Thyroid gland (tissue), 4 donors: ENCODE results near the gene SPATA25. TPM values are rescaled to one million over a fixed set of nuclear protein-coding genes. Genes with fewer than 3 reads are reported as not detected.
A peak's percentile ranks its signal among the peaks of the same experiment; 100 is the strongest.

Source experiments
- DNase-seq, 2 donors: peaks; one replicate each; pipeline ENCODE4 v3.0.0-alpha.2; 2019
- H3K27ac ChIP-seq, 3 donors: fragments of 200-600 bp; sonication (generic); 1 replicate in 2 of 3; 2 replicates in 1 of 3; pipeline ENCODE4 v1.5.1; 2016 to 2019; ENCODE audit warnings: mild to moderate bottlenecking in 1 of 3, moderate library complexity in 1 of 3
- H3K27me3 ChIP-seq: fragments of 200-600 bp; sonication (generic); one replicate; pipeline ENCODE4 v1.5.1; 2019
- H3K36me3 ChIP-seq, 2 donors: fragments of 200-600 bp; sonication (generic); one replicate each; pipeline ENCODE4 v1.5.1; 2016 to 2019
- H3K4me1 ChIP-seq, 2 donors: fragments of 200-600 bp; sonication (generic); one replicate each; pipeline ENCODE4 v1.5.1; 2017 to 2019
- H3K4me3 ChIP-seq, 3 donors: fragments of 200-600 bp; sonication (generic); replicated peaks in 1 of 3; 1 replicate in 2 of 3; 2 replicates in 1 of 3; pipeline ENCODE4 v1.5.1; 2016; ENCODE audit warnings: mild to moderate bottlenecking in 1 of 3
- H3K9me3 ChIP-seq: fragments of 200-600 bp; sonication (generic); one replicate; pipeline ENCODE4 v1.5.1; 2017
- POLR2A ChIP-seq, 2 donors: fragments of 450-650 bp; IDR thresholded peaks; one replicate each; pipeline ENCODE4 v1.6.1; 2017; ENCODE audit warnings: antibody characterized with exemption in 2 of 2, mild to moderate bottlenecking in 2 of 2, moderate library complexity in 1 of 2
- WGBS, 2 donors: methylation state at CpG; one replicate each; pipeline ENCODE4 v1.1.5; 2017; 5-methylcytosine and 5-hydroxymethylcytosine counted together
- intact Hi-C: fragments of 100-400 bp; cut with DNase I; formaldehyde crosslinking; loops from one replicate; pipeline ENCODE4 v1.15.1; 2023
- total RNA-seq, 4 donors: library from RNA; depleted of rRNA; stranded (reverse); fragments of >200 nt; gene quantifications; one replicate each; pipeline ENCODE4 v1.2.3, GENCODE V29; 2016
- TF ChIP-seq, protein P1 (sequence below), 6 experiments: fragments of 200-600 bp in 3 of 6; fragments of 450-650 bp in 3 of 6; sonication (generic) in 3 of 6; IDR thresholded peaks; one replicate each; pipeline ENCODE4 v1.5.1; 2016 to 2019; ENCODE audit warnings: antibody characterized with exemption in 6 of 6, mild to moderate bottlenecking in 2 of 6, inconsistent platforms in 1 of 6, moderate library complexity in 1 of 6

Gene SPATA25
- total RNA-seq, 4 donors from 2014 or later: 3.0 to 8.8 (median 5.0) TPM; not detected in 1

DNA sequence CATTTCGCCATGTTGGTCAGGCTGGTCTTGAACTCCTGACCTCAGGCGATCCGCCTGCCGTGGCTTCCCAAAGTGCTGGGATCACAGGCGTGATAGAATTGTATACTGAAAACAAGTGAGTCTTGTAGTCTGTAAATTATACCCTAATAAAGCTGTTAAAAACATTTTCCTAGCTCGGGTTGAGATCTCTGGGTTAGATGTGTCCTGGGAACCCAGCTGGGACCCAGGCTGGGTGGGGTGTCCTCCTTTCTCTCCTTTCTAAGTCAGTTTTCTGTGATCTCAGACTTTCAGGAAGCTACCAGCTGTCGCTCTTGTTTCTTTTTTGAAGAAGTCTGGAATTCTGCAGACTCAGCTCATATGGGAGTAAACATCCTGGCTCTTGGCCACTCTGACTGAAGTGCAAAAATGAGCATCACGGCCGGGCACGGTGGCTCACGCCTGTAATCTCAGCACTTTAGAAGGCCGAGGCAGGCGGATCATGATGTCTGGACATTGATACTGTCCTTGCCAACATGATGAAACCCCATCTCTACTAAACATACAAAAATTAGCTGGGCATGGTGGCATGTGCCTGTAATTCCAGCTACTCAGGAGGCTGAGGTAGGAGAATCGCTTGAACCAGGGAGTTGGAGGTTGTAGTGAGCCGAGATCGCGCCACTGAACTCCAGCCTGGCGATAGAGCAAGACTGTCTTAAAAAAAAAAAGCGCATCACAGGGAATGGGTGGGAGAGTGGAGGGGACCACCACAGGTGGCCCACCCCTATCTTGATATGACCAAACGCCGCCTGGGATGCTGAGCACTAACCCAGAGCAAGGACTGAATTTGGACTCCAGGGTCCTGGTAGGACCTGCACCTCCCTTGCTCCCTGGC lies 37.2 kb upstream of the SPATA25 start:
- H3K9me3 ChIP-seq: no peaks in the 10 kb centered on the region
- TF ChIP-seq POLR2A (IDR thresholded peaks at IDR 0.05): no peak
- TF ChIP-seq, protein P1, sequence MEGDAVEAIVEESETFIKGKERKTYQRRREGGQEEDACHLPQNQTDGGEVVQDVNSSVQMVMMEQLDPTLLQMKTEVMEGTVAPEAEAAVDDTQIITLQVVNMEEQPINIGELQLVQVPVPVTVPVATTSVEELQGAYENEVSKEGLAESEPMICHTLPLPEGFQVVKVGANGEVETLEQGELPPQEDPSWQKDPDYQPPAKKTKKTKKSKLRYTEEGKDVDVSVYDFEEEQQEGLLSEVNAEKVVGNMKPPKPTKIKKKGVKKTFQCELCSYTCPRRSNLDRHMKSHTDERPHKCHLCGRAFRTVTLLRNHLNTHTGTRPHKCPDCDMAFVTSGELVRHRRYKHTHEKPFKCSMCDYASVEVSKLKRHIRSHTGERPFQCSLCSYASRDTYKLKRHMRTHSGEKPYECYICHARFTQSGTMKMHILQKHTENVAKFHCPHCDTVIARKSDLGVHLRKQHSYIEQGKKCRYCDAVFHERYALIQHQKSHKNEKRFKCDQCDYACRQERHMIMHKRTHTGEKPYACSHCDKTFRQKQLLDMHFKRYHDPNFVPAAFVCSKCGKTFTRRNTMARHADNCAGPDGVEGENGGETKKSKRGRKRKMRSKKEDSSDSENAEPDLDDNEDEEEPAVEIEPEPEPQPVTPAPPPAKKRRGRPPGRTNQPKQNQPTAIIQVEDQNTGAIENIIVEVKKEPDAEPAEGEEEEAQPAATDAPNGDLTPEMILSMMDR (IDR thresholded peaks at IDR 0.05): no peak
- intact Hi-C loops: no loop called here
- no peaks in the 10 kb centered on the region for H3K27me3 ChIP-seq
- H3K4me1 ChIP-seq: peaks cover 6 to 17% of the 10 kb centered on the region in 2 donors
- no peaks in the 10 kb centered on the region for H3K36me3 ChIP-seq
- H3K27ac ChIP-seq: peak overlapping the region; percentile 49 to 77 (median 73)
- H3K4me3 ChIP-seq: no peak overlapping the region
- WGBS, 2 donors: 52 to 61% methylated on average over 18 to 21 of the region's 21 CpGs
- DNase-seq: peak; percentile 35 to 44

DNA sequence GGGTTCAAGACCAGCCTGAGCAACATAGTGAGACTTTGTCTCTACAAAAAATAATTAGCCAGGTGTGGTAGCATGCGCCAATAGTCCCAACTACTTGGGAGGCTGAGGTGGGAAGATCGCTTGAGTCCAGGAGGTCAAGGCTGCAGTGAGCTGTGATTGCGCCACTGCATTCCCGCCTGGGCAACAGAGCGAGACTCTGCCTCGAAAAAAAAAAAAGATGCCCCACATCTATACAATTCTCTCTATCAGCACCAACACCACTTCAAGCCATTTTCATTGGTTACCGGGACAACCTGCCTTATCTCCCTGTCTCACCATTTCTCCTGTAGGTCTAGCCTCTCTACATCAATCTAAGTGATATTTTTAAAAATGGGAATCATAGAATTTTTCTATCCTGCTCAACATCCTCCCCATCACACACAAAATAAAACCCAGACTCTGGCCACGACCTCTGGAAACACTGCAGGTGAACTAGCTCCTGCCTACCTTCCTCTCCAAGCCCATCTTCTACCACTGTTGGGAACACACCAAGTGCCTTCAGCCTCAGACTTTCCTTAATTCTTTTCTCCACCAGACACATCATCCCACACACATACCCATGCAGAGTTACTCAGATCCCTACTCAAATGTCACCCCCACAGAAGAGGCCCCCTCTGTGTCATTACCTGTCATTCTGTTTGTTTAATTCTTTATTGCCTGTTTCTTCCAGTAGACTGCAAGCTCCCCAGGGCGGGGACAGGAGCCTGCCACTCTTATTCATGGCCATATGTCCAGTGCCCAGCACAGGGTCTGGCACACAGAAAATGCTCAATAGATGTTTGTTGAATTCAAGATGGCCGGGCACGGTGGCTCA lies 34.1 kb upstream of the SPATA25 start:
- 82 to 83% methylated on average over 11 of the region's 11 CpGs for WGBS, 2 donors
- Histone ChIP-seq H3K4me3 (no peak overlapping the region), H3K27ac (no peak overlapping the region), H3K36me3 (no peaks in the 10 kb centered on the region), H3K27me3 (no peaks in the 10 kb centered on the region), H3K9me3 (no peaks in the 10 kb centered on the region), H3K4me1 (peaks cover 6 to 32% of the 10 kb centered on the region in 2 donors)
- no peak for DNase-seq
- intact Hi-C loops: no loop called here
- TF ChIP-seq, protein P1 (IDR thresholded peaks at IDR 0.05): no peak
- TF ChIP-seq POLR2A (IDR thresholded peaks at IDR 0.05): no peak

DNA sequence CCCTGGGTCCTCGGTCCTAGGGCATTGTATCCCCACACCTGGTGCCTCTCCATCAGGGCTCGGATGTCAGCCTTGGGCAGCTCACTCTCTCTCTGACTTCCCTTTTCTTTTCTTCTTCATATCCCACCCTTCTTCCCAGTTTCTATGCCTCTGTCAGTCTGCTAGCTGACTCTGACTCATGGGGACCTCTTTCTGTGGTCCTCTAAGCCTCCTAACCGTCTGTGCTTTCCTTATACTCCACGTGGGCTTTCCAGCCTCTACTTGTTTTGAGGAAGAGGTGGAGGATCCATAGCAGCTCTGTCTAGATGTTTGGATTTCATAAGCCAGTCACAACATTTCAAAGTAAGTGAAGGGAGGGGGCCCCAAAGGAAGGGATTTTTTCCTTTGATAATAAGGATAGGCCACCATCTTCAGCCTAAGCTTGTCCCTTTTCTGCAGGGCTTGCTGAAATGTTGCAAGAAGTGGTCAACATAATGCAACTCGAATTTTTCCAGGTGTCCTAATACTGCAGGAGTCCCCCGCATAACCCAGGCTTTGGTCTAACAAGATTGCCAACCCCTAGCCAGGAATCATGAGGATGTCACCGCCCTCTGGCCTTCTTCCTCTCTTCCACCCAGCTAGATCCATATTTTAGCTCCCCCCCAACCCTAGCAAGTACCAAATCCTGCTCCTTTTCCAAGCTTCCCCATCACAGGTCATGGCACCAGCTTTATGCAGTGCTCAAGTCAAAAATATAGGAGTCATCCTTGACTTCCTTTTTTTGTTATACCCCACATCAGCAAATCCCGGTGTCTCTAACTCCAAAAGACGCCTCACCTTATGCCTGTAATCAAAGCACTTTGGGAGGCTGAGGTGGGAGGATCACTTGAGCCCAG lies 33.3 kb upstream of the SPATA25 start:
- Histone ChIP-seq H3K27ac (peak overlapping the region; percentile 33 to 61 (median 50)), H3K4me3 (no peak overlapping the region), H3K9me3 (no peaks in the 10 kb centered on the region), H3K36me3 (no peaks in the 10 kb centered on the region), H3K27me3 (no peaks in the 10 kb centered on the region), H3K4me1 (peaks cover 6 to 32% of the 10 kb centered on the region in 2 donors)
- no peak for DNase-seq
- intact Hi-C loops: no loop called here
- TF ChIP-seq, protein P1 (IDR thresholded peaks at IDR 0.05): no peak
- WGBS, 2 donors: 68 to 73% methylated on average over 9 of the region's 9 CpGs

DNA sequence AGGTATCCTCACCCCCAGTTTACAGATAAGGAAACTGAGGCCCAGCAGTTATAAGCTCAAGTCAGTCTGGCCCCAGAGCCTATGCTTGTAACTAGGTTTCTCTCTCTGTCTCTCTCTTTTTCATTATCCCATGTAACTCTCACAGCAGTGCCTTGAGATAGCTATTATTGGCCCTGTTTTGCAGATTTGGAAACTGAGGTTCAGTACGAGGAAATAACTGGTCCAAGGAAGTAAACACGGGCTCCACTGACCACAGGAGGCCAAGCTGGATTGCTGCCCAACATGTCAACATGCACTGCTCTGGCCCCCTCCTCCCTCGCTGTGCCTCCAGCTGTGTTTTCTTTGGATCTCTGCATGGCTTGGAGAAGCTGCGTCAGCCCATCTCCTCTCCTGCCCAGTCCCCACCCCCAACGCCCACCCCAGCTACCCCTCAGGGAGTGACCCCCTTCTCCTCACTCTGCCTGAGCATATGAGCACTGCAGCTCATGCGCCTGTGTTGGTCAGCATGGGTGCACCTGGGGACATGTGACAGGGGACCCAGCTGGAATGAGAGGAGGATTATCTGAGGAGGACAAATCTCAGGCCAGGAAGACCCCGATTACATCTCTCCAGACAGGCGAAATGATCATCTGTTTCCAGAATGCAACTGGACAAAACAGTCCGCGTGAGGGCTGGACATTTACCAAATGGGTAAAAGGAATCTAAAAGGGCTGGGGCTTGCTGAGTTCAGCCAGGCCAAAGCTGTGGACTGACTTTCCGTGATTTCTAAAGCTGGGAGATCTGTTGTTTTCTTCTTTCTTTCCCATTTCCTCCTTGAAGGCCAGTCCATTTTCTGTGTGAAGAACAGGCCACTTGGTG lies 32.3 kb upstream of the SPATA25 start:
- Histone ChIP-seq H3K36me3 (no peaks in the 10 kb centered on the region), H3K27me3 (no peaks in the 10 kb centered on the region), H3K9me3 (no peaks in the 10 kb centered on the region), H3K4me1 (peaks cover 6 to 30% of the 10 kb centered on the region in 2 donors), H3K27ac (peak overlapping the region; percentile 39 to 61 (median 50)), H3K4me3 (no peak overlapping the region)
- TF ChIP-seq, protein P1 (IDR thresholded peaks at IDR 0.05): no peak
- no peak for TF ChIP-seq POLR2A (IDR thresholded peaks at IDR 0.05)
- intact Hi-C loops: no loop called here
- DNase-seq: peak; percentile 27 to 31
- 37 to 40% methylated on average over 10 to 11 of the region's 11 CpGs for WGBS, 2 donors
